Measurements from ENCODE around the gene ARHGAP26. TPM values are rescaled to one million over a fixed set of nuclear protein-coding genes. Genes with fewer than 3 reads are reported as not detected.

ARHGAP26 gene
- polyA plus RNA-seq, 3 donors = 26.5 to 56.8 (median 28.7) TPM

GRCh38 chr5:143025971-143026370 is 255.8 kb downstream of the ARHGAP26 start:
- DNase-seq = no peak
- Mint-ChIP-seq H3K27ac (peak overlapping the region in 2 of 7 donors; percentile 12 to 67), H3K9me3 (no peaks in the 10 kb centered on the region), H3K36me3 (peaks cover 73 to 83% of the 10 kb centered on the region in 2 donors), H3K4me3 (no peak overlapping the region), H3K4me1 (peaks cover 22% of the 10 kb centered on the region), H3K27me3 (ENCODE audit: low read depth in 3 of 3) (peaks cover 0 to 2% (median 0%) of the 10 kb centered on the region in 3 donors)
- Histone ChIP-seq H2AFZ (ENCODE audit: insufficient read depth, low read depth, low read length, poor library complexity, severe bottlenecking) (no peak overlapping the region), H3K4me3 (replicated peaks in 1 of 3; ENCODE audit: low read depth in 2 of 3, low read length in 3 of 3) (no peak overlapping the region), H3K27ac (ENCODE audit: low read depth in 1 of 2, low read length in 2 of 2) (peak overlapping the region in 1 of 2 donors; percentile 15), H3K27me3 (ENCODE audit: control insufficient read depth in 2 of 2, insufficient read depth in 2 of 2, low read length in 2 of 2) (no peaks in the 10 kb centered on the region), H3K9me3 (replicated peaks in 1 of 2; ENCODE audit: control insufficient read depth in 1 of 2, insufficient read depth in 1 of 2, low read length in 2 of 2) (no peaks in the 10 kb centered on the region), H3K4me1 (ENCODE audit: control insufficient read depth in 1 of 2, insufficient read depth in 2 of 2, low read length in 2 of 2) (peaks cover 7 to 12% of the 10 kb centered on the region in 2 donors), H3K36me3 (replicated peaks in 1 of 2; ENCODE audit: control insufficient read depth in 1 of 2, insufficient read depth in 2 of 2, low read length in 2 of 2) (peaks cover 44 to 81% of the 10 kb centered on the region in 2 donors), H3K4me2 (replicated peaks; ENCODE audit: extremely low read depth, low read length, poor library complexity, severe bottlenecking) (no peak overlapping the region), H3K79me2 (ENCODE audit: insufficient read depth, low read length) (no peaks in the 10 kb centered on the region), H3K9ac (ENCODE audit: insufficient read depth, low read length, poor library complexity, severe bottlenecking) (no peak overlapping the region), H4K20me1 (ENCODE audit: insufficient read depth, low read length) (peaks cover 85% of the 10 kb centered on the region)
- TF ChIP-seq CTCF (IDR thresholded peaks at IDR 0.05) = no peak
- no CpG with 5 or more reads among the region's 1 CpG for WGBS (ENCODE audit: insufficient coverage)
- intact Hi-C loops (cut with micrococcal nuclease) = no loop called here

DNA sequence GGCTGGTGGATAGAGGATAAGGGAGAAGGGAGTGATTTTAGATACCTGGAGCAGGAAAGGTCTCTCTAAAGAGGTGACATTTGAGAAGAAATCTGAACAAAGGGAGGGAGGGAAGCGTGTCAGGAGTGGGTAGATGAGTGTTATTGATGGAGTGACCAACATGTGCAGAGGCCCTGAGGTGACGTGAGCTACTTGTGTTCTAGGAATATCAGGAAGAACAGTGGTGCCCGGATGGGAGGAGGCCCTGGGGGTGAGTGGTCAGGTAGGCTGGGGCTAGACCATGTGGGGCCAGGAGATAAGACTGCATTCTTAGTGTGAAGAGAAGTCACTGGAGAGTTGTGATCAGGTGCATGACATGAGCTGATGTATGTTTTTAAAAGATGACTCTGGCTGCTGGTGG is 256.2 kb downstream of the ARHGAP26 start:
- Histone ChIP-seq H4K20me1 (ENCODE audit: insufficient read depth, low read length) (peaks cover 85% of the 10 kb centered on the region), H3K9ac (ENCODE audit: insufficient read depth, low read length, poor library complexity, severe bottlenecking) (no peak overlapping the region), H3K4me3 (replicated peaks in 1 of 3; ENCODE audit: low read depth in 2 of 3, low read length in 3 of 3) (no peak overlapping the region), H3K27ac (ENCODE audit: low read depth in 1 of 2, low read length in 2 of 2) (no peak overlapping the region), H3K4me1 (ENCODE audit: control insufficient read depth in 1 of 2, insufficient read depth in 2 of 2, low read length in 2 of 2) (peaks cover 7 to 12% of the 10 kb centered on the region in 2 donors), H3K4me2 (replicated peaks; ENCODE audit: extremely low read depth, low read length, poor library complexity, severe bottlenecking) (no peak overlapping the region), H3K27me3 (ENCODE audit: control insufficient read depth in 2 of 2, insufficient read depth in 2 of 2, low read length in 2 of 2) (no peaks in the 10 kb centered on the region), H3K79me2 (ENCODE audit: insufficient read depth, low read length) (no peaks in the 10 kb centered on the region), H2AFZ (ENCODE audit: insufficient read depth, low read depth, low read length, poor library complexity, severe bottlenecking) (no peak overlapping the region), H3K36me3 (replicated peaks in 1 of 2; ENCODE audit: control insufficient read depth in 1 of 2, insufficient read depth in 2 of 2, low read length in 2 of 2) (peaks cover 46 to 81% of the 10 kb centered on the region in 2 donors), H3K9me3 (replicated peaks in 1 of 2; ENCODE audit: control insufficient read depth in 1 of 2, insufficient read depth in 1 of 2, low read length in 2 of 2) (no peaks in the 10 kb centered on the region)
- H3K27me3 Mint-ChIP-seq (ENCODE audit: low read depth in 3 of 3) = peaks cover 0 to 2% (median 0%) of the 10 kb centered on the region in 3 donors
- peak overlapping the region in 1 of 7 donors; percentile 61 for H3K27ac Mint-ChIP-seq
- no peak for DNase-seq
- peaks cover 22% of the 10 kb centered on the region for H3K4me1 Mint-ChIP-seq
- peaks cover 73 to 83% of the 10 kb centered on the region in 2 donors for H3K36me3 Mint-ChIP-seq
- WGBS (ENCODE audit: insufficient coverage) = 95% methylated on average over 3 of the region's 3 CpGs
- H3K4me3 Mint-ChIP-seq = no peak overlapping the region
- H3K9me3 Mint-ChIP-seq = no peaks in the 10 kb centered on the region
- intact Hi-C loops (cut with micrococcal nuclease) = no loop called here
- TF ChIP-seq CTCF (IDR thresholded peaks at IDR 0.05) = no peak
